Measurements from ENCODE around the gene CPT1B. TPM values are rescaled to one million over a fixed set of nuclear protein-coding genes. Genes with fewer than 3 reads are reported as not detected.

Gene CPT1B
- total and polyA plus RNA-seq, 2 of the 8 experiments (the other 6 are each of a cell fraction or from before 2014, with no cell fraction given) = 34.2 to 36.2 TPM

GRCh38 chr22:50530877-50531545 is 47.2 kb downstream of the CPT1B start:
- no peak overlapping the region for H4K5ac ChIP-seq (ENCODE audit: insufficient read length, low read depth, low read length)
- no peak overlapping the region for H3K23ac ChIP-seq (ENCODE audit: insufficient read length)
- peak overlapping the region; percentile 77 for H3K56ac ChIP-seq (replicated peaks; ENCODE audit: insufficient read length, low read depth, low read length)
- DNase-seq (ENCODE audit: low read depth in 1 of 2, low spot score in 2 of 2) (peak in 1 of 2 experiments; percentile 82), FAIRE-seq (no peak)
- ChIA-PET POLR2A (ENCODE audit: partially characterized antibody) (no interaction called here), CTCF (ENCODE audit: partially characterized antibody) (interaction anchor here (1.0 kb wide), 1 partner anchor 155 kb away, joined by 3 read pairs; no protein-coding TSS in a partner anchor)
- no peak overlapping the region for H2AK5ac ChIP-seq (ENCODE audit: low read depth, low read length)
- no peak overlapping the region for H4K91ac ChIP-seq (replicated peaks; ENCODE audit: insufficient read length, low read length)
- H2BK20ac ChIP-seq (ENCODE audit: low read length) = no peak overlapping the region
- H2BK15ac ChIP-seq (ENCODE audit: low read length) = no peak overlapping the region; the same call in 1 of the 2 replicates
- peak overlapping the region; percentile 51 to 92 for H3K4me2 ChIP-seq (ENCODE audit: insufficient read depth in 1 of 2, low read depth in 2 of 2, low read length in 2 of 2)
- H4K20me1 ChIP-seq (replicated peaks in 1 of 2; ENCODE audit: control insufficient read depth in 1 of 2, insufficient read depth in 2 of 2, low read length in 2 of 2) = peaks cover 5 to 17% of the 10 kb centered on the region in 2 experiments
- H2BK5ac ChIP-seq (ENCODE audit: low read depth, low read length) = no peak overlapping the region
- H3K9ac ChIP-seq (replicated peaks in 1 of 4; ENCODE audit: extremely low read depth in 1 of 4, low read depth in 3 of 4, low read length in 3 of 4) = no peak overlapping the region
- H3K79me2 ChIP-seq (ENCODE audit: control insufficient read depth in 1 of 2, insufficient read depth in 2 of 2, low read length in 2 of 2) = no peaks in the 10 kb centered on the region
- WGBS, 2 experiments (ENCODE audit: extremely low coverage in 1 of 2, insufficient coverage in 1 of 2, insufficient read length in 1 of 2, insufficient replicate concordance in 2 of 2, low coverage in 1 of 2, low lambda C conversion rate in 2 of 2, missing lambda C conversion rate in 1 of 2) = 14% methylated on average over 46 of the region's 53 CpGs; no CpG with 5 or more reads in 1 of the 2 experiments
- H2AFZ ChIP-seq (ENCODE audit: low read length) = no peak overlapping the region
- H3K27me3 ChIP-seq (replicated peaks in 1 of 4; ENCODE audit: control insufficient read depth in 3 of 4, extremely low read depth in 1 of 4, insufficient read depth in 3 of 4, low read length in 3 of 4) = peaks cover 43 to 70% (median 60%) of the 10 kb centered on the region in 4 experiments
- H2BK120ac ChIP-seq (replicated peaks; ENCODE audit: low read depth, low read length) = no peak overlapping the region
- peak overlapping the region; percentile 85; the same call in 1 of the 2 replicates for H4K8ac ChIP-seq (ENCODE audit: extremely low read depth, insufficient read depth, low read length)
- peaks cover 25% of the 10 kb centered on the region; the same call in 1 of the 2 replicates for H3K23me2 ChIP-seq (ENCODE audit: low read depth, low read length)
- no peaks in the 10 kb centered on the region for H3K79me1 ChIP-seq (ENCODE audit: low read depth, low read length)
- TF ChIP-seq KDM4A (IDR thresholded peaks at IDR 0.05; ENCODE audit: low read depth, low read length, severe bottlenecking) (peak; percentile 41), ASH2L (IDR thresholded peaks at IDR 0.05; ENCODE audit: low read length) (peak; percentile 17), CREB1 (IDR thresholded peaks at IDR 0.05) (0 out of 2 replicates have a peak, but pooled peaks have one; percentile 50), TAF7 (optimal IDR thresholded peaks at IDR 0.05; ENCODE audit: borderline replicate concordance, low read depth, low read length) (no peak), ATF3 (IDR thresholded peaks at IDR 0.05; ENCODE audit: insufficient read depth, low read depth, low read length) (no peak), SUZ12 (IDR thresholded peaks at IDR 0.05; ENCODE audit: low read length) (0 out of 2 replicates have a peak, but pooled peaks have one; percentile 1)
- no peaks in the 10 kb centered on the region for H3K36me3 ChIP-seq (ENCODE audit: control insufficient read depth in 2 of 4, insufficient read depth in 4 of 4, low read length in 3 of 4)
- peak overlapping the region; percentile 27 to 68 (median 48) for H3K4me3 ChIP-seq (ENCODE audit: extremely low read depth in 1 of 4, insufficient read depth in 2 of 4, low read depth in 3 of 4, low read length in 4 of 4)
- H2BK12ac ChIP-seq (ENCODE audit: low read depth, low read length) = no peak overlapping the region
- no peak overlapping the region for H3K14ac ChIP-seq (ENCODE audit: insufficient read length)
- no peak overlapping the region; the same call in none of the 2 replicates for H3K18ac ChIP-seq (ENCODE audit: extremely low read depth, low read length)
- no peak overlapping the region for H3K27ac ChIP-seq (ENCODE audit: low read depth, low read length)
- H3K4me1 ChIP-seq (replicated peaks in 1 of 4; ENCODE audit: control insufficient read depth in 3 of 4, insufficient read depth in 4 of 4, low read length in 3 of 4) = peaks cover 0 to 26% (median 10%) of the 10 kb centered on the region in 4 experiments; a peak in 5 of 7 replicates
- H3K9me3 ChIP-seq (ENCODE audit: insufficient read depth in 2 of 2, low read depth in 1 of 2, low read length in 1 of 2) = no peaks in the 10 kb centered on the region
- no peak overlapping the region for H3K4ac ChIP-seq (replicated peaks; ENCODE audit: insufficient read length, low read depth, low read length)
